ENCODE data around the gene KSR1.

DNA sequence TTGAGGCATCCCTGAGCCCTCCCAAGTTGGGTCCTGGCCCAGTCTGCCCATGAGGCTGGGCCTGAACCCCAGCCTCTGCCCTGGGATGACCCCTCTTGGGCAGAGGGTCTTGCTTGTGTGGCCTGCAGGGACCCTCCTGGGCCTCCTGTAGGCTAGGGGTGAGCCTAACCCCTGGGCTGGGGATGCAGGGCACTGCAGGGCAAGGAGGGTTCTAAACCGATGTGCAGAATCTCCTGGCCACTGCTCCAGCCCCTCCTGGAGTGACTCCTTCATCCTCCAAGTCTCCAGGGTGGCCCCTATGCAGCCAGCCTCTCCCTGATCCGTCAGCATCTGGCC is 212.2 kb downstream of the KSR1 start:
- TF ChIP-seq, protein P1, sequence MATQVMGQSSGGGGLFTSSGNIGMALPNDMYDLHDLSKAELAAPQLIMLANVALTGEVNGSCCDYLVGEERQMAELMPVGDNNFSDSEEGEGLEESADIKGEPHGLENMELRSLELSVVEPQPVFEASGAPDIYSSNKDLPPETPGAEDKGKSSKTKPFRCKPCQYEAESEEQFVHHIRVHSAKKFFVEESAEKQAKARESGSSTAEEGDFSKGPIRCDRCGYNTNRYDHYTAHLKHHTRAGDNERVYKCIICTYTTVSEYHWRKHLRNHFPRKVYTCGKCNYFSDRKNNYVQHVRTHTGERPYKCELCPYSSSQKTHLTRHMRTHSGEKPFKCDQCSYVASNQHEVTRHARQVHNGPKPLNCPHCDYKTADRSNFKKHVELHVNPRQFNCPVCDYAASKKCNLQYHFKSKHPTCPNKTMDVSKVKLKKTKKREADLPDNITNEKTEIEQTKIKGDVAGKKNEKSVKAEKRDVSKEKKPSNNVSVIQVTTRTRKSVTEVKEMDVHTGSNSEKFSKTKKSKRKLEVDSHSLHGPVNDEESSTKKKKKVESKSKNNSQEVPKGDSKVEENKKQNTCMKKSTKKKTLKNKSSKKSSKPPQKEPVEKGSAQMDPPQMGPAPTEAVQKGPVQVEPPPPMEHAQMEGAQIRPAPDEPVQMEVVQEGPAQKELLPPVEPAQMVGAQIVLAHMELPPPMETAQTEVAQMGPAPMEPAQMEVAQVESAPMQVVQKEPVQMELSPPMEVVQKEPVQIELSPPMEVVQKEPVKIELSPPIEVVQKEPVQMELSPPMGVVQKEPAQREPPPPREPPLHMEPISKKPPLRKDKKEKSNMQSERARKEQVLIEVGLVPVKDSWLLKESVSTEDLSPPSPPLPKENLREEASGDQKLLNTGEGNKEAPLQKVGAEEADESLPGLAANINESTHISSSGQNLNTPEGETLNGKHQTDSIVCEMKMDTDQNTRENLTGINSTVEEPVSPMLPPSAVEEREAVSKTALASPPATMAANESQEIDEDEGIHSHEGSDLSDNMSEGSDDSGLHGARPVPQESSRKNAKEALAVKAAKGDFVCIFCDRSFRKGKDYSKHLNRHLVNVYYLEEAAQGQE (IDR thresholded peaks at IDR 0.05; ENCODE audit: low read depth), result no peak
- no peak for TF ChIP-seq YY1 (IDR thresholded peaks at IDR 0.05; ENCODE audit: low read depth)
- TF ChIP-seq, protein P2, sequence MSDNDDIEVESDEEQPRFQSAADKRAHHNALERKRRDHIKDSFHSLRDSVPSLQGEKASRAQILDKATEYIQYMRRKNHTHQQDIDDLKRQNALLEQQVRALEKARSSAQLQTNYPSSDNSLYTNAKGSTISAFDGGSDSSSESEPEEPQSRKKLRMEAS (IDR thresholded peaks at IDR 0.05), result no peak
- TF ChIP-seq RAD21 (IDR thresholded peaks at IDR 0.05; ENCODE audit: low read depth), result no peak
- TF ChIP-seq, protein P3, sequence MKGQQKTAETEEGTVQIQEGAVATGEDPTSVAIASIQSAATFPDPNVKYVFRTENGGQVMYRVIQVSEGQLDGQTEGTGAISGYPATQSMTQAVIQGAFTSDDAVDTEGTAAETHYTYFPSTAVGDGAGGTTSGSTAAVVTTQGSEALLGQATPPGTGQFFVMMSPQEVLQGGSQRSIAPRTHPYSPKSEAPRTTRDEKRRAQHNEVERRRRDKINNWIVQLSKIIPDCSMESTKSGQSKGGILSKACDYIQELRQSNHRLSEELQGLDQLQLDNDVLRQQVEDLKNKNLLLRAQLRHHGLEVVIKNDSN (IDR thresholded peaks at IDR 0.05), result no peak
- TF ChIP-seq CREB1 (IDR thresholded peaks at IDR 0.05; ENCODE audit: low read depth), result no peak
- TF ChIP-seq TAF1 (IDR thresholded peaks at IDR 0.05; ENCODE audit: low read depth), result no peak
